Sigmoid colon (tissue), 7 donors: ENCODE results near the gene BBS1. TPM values are rescaled to one million over a fixed set of nuclear protein-coding genes. Genes with fewer than 3 reads are reported as not detected.

ENCODE experiments used
- DNase-seq: peaks from one replicate; pipeline ENCODE4 v3.0.0-alpha.2; 2019
- H3K27ac ChIP-seq, 4 donors: fragments of 200-600 bp; sonication (generic); one replicate each; pipeline ENCODE4 v1.5.1; 2016 to 2019; ENCODE audit warnings: mild to moderate bottlenecking in 1 of 4
- H3K27me3 ChIP-seq, 3 donors: fragments of 200-600 bp; sonication (generic); one replicate each; pipeline ENCODE4 v1.5.1; 2019; ENCODE audit warnings: mild to moderate bottlenecking in 1 of 3
- H3K36me3 ChIP-seq, 4 donors: fragments of 200-600 bp; sonication (generic); one replicate each; pipeline ENCODE4 v1.5.1; 2016 to 2019
- H3K4me1 ChIP-seq, 4 donors: fragments of 200-600 bp; sonication (generic); one replicate each; pipeline ENCODE4 v1.5.1; 2017 to 2019
- H3K4me3 ChIP-seq, 4 donors: fragments of 200-600 bp; sonication (generic); one replicate each; pipeline ENCODE4 v1.5.1; 2017 to 2019; ENCODE audit warnings: mild to moderate bottlenecking in 2 of 4, moderate library complexity in 1 of 4
- H3K9me3 ChIP-seq, 4 donors: fragments of 200-600 bp in 3 of 4; sonication (generic) in 3 of 4; one replicate each; pipeline versions ENCODE4 v1.5.1 to v1.6.1; 2013 to 2019
- CTCF ChIP-seq, 4 experiments: fragments of 450-650 bp in 3 of 4; fragments of 200-600 bp in 1 of 4; IDR thresholded peaks; one replicate each; pipeline ENCODE4 v1.5.1; 2016 to 2019; ENCODE audit warnings: antibody characterized with exemption in 4 of 4, mild to moderate bottlenecking in 3 of 4, moderate library complexity in 2 of 4
- EP300 ChIP-seq, 4 donors: sonication (generic); formaldehyde crosslinking; IDR thresholded peaks; one replicate each; pipeline ENCODE4 v1.6.1; 2017; ENCODE audit warnings: antibody characterized with exemption in 4 of 4
- POLR2A ChIP-seq, 2 donors: fragments of 450-650 bp; IDR thresholded peaks; one replicate each; pipeline ENCODE4 v1.6.1; 2016; ENCODE audit warnings: antibody characterized with exemption in 2 of 2, mild to moderate bottlenecking in 2 of 2, moderate library complexity in 2 of 2
- POLR2AphosphoS5 ChIP-seq, 4 donors: sonication (generic); formaldehyde crosslinking; IDR thresholded peaks; one replicate each; pipeline ENCODE4 v1.6.1; 2017; ENCODE audit warnings: antibody characterized with exemption in 4 of 4
- WGBS, 2 donors: extraction: QIAGEN DNeasy Blood & Tissue Kit; methylation state at CpG; one replicate each; pipeline ENCODE4 v1.1.7; 2013; 5-methylcytosine and 5-hydroxymethylcytosine counted together
- intact Hi-C: fragments of 100-400 bp; cut with DNase I; formaldehyde crosslinking; loops from one replicate; pipeline ENCODE4 v1.15.1; 2023
- polyA plus RNA-seq, 3 donors: library from polyadenylated mRNA; stranded (reverse); fragments of 200-250 nt; gene quantifications; one replicate each; pipeline ENCODE4 v1.2.3, GENCODE V29; 2013
- total RNA-seq, 4 donors: library from RNA; depleted of rRNA; stranded (reverse); fragments of >200 nt; gene quantifications; one replicate each; pipeline ENCODE4 v1.1.0, GENCODE V29; 2016
- donor health status: healthy with polysubstance abuse.
- donor health status: Bipolar disorder and iron deficiency.
- donor health status: healthy.

The BBS1 gene
- total and polyA plus RNA-seq, 7 donors, result 7.8 to 91.4 (median 50.2) TPM

- peaks cover 0 to 32% (median 5%) of the 10 kb centered on the region in 4 donors for H3K36me3 ChIP-seq
- intact Hi-C loops, result no loop called here
Measured at GRCh38 chr11:66562275-66562674, 51.8 kb downstream of the BBS1 start.

GRCh38 chr11:66562907-66563583, 52.6 kb downstream of the BBS1 start:
- Histone ChIP-seq H3K9me3 (no peaks in the 10 kb centered on the region), H3K27me3 (no peaks in the 10 kb centered on the region), H3K36me3 (peaks cover 0 to 32% (median 5%) of the 10 kb centered on the region in 4 donors), H3K4me1 (peaks cover 0 to 25% (median 19%) of the 10 kb centered on the region in 4 donors), H3K4me3 (no peak overlapping the region), H3K27ac (no peak overlapping the region)
- TF ChIP-seq CTCF (IDR thresholded peaks at IDR 0.05) (no peak), EP300 (IDR thresholded peaks at IDR 0.05) (no peak), POLR2A (IDR thresholded peaks at IDR 0.05) (no peak), POLR2AphosphoS5 (IDR thresholded peaks at IDR 0.05) (no peak)
- no peak for DNase-seq
- intact Hi-C loops, result no loop called here
- WGBS, 2 donors, result 90 to 92% methylated on average over 20 of the region's 20 CpGs

More at GRCh38 chr11:66562275-66562674, 51.8 kb downstream of the BBS1 start:
- Histone ChIP-seq H3K27ac (no peak overlapping the region), H3K4me3 (no peak overlapping the region), H3K9me3 (no peaks in the 10 kb centered on the region), H3K4me1 (peaks cover 0 to 17% (median 11%) of the 10 kb centered on the region in 4 donors), H3K27me3 (no peaks in the 10 kb centered on the region)
- TF ChIP-seq EP300 (IDR thresholded peaks at IDR 0.05) (no peak), CTCF (IDR thresholded peaks at IDR 0.05) (no peak), POLR2AphosphoS5 (IDR thresholded peaks at IDR 0.05) (no peak), POLR2A (IDR thresholded peaks at IDR 0.05) (no peak)
- WGBS, 2 donors, result 53 to 78% methylated on average over 2 of the region's 2 CpGs
- DNase-seq, result no peak

- Histone ChIP-seq H3K4me3 (no peak overlapping the region), H3K4me1 (peaks cover 0 to 26% (median 21%) of the 10 kb centered on the region in 4 donors), H3K9me3 (no peaks in the 10 kb centered on the region), H3K27ac (no peak overlapping the region), H3K36me3 (peaks cover 0 to 32% (median 5%) of the 10 kb centered on the region in 4 donors), H3K27me3 (no peaks in the 10 kb centered on the region)
- 93 to 96% methylated on average over 10 of the region's 10 CpGs for WGBS, 2 donors
- intact Hi-C loops, result no loop called here
- no peak for TF ChIP-seq POLR2AphosphoS5 (IDR thresholded peaks at IDR 0.05)
- TF ChIP-seq EP300 (IDR thresholded peaks at IDR 0.05), result no peak
- TF ChIP-seq POLR2A (IDR thresholded peaks at IDR 0.05), result no peak
- TF ChIP-seq CTCF (IDR thresholded peaks at IDR 0.05), result no peak
- no peak for DNase-seq
Measured at GRCh38 chr11:66563832-66564231, 53.4 kb downstream of the BBS1 start.

GRCh38 chr11:66564538-66564937, 54.1 kb downstream of the BBS1 start:
- Histone ChIP-seq H3K4me1 (peaks cover 0 to 20% (median 15%) of the 10 kb centered on the region in 4 donors), H3K36me3 (peaks cover 0 to 32% (median 5%) of the 10 kb centered on the region in 4 donors), H3K4me3 (no peak overlapping the region), H3K9me3 (no peaks in the 10 kb centered on the region), H3K27ac (no peak overlapping the region), H3K27me3 (no peaks in the 10 kb centered on the region)
- DNase-seq, result no peak
- TF ChIP-seq CTCF (IDR thresholded peaks at IDR 0.05), result no peak
- TF ChIP-seq EP300 (IDR thresholded peaks at IDR 0.05), result no peak
- TF ChIP-seq POLR2AphosphoS5 (IDR thresholded peaks at IDR 0.05), result no peak
- no peak for TF ChIP-seq POLR2A (IDR thresholded peaks at IDR 0.05)
- intact Hi-C loops, result no loop called here
- WGBS, 2 donors, result 91 to 92% methylated on average over 14 of the region's 14 CpGs
